ENCODE results near the gene MAPKAPK3.
"Not testable (repeated sequence)": the region's sequence is repeated elsewhere in the genome, so short reads cannot be mapped to it uniquely, and the experiment has no call there.

MAPKAPK3 gene

GRCh38 chr3:50676031-50676705 is 59.2 kb downstream of the MAPKAPK3 start:
- DNase-seq (ENCODE audit: low read depth in 1 of 2, low spot score in 1 of 2), result no peak

- DNase-seq (ENCODE audit: low read depth in 1 of 2, low spot score in 1 of 2), result no peak
These were observed 70.3 kb downstream of the MAPKAPK3 start for GRCh38 chr3:50687127-50687751.

- no peak for DNase-seq (ENCODE audit: low read depth in 1 of 2, low spot score in 1 of 2)
These were observed 71.0 kb downstream of the MAPKAPK3 start for GRCh38 chr3:50687916-50688315.

- DNase-seq (ENCODE audit: low read depth in 1 of 2, low spot score in 1 of 2), result not testable (repeated sequence)
These were observed 71.7 kb downstream of the MAPKAPK3 start for GRCh38 chr3:50688602-50689001.

GRCh38 chr3:50689558-50689957 is 72.6 kb downstream of the MAPKAPK3 start:
- DNase-seq (ENCODE audit: low read depth in 1 of 2, low spot score in 1 of 2), result no peak

- DNase-seq (ENCODE audit: low read depth in 1 of 2, low spot score in 1 of 2), result no peak
These were observed 78.1 kb downstream of the MAPKAPK3 start for GRCh38 chr3:50695031-50695430.

- no peak for DNase-seq (ENCODE audit: low read depth in 1 of 2, low spot score in 1 of 2)
These were observed 79.3 kb downstream of the MAPKAPK3 start for GRCh38 chr3:50696276-50696675.

- no peak for DNase-seq (ENCODE audit: low read depth in 1 of 2, low spot score in 1 of 2)
These were observed 81.3 kb downstream of the MAPKAPK3 start for GRCh38 chr3:50698269-50698668.
